Measurements from ENCODE around the gene APOBEC3C.
"Not testable (repeated sequence)": the region's sequence is repeated elsewhere in the genome, so short reads cannot be mapped to it uniquely, and the experiment has no call there.

Gene APOBEC3C

GRCh38 chr22:39066442-39067276 is 52.6 kb downstream of the APOBEC3C start:
- not testable (repeated sequence) for DNase-seq

DNA sequence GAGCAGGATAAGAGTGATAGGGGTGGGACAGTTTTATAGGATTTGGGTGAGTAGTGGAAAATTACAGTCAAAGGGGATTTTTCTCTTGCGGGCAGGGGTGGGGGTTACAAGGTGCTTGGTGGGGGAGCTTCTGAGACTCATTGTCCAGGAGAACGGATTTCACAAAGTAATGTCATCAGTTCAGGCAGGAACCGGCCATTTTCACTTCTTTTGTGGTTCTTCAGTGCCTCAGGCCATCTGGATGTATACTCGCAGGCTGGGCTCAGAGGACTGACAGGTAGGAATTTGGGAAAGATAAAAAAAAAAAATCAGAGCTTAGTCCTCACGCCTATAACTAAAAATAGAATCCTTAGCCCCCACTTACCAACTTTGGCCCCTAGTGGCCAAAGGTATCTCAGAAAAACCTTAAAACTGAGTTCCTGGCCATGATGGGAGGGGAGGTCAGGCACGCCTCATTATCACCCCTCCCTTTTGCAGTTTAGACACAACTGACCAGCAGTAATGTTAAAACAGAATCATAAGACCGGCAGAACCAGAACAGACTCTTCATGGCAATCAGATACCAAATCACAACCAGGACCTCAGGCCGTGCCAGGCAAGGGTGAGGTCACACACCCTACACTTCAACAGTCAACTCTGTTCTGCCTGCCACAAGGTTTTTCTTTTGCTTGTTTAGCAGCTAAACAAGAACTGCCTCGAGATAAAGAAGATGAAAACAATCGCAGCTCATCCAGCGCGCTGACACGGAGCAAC is 54.2 kb downstream of the APOBEC3C start:
- no peak for DNase-seq

Data from T-helper 2 cell (primary cell).